ENCODE results near the gene TRIM36. TPM values are rescaled to one million over a fixed set of nuclear protein-coding genes. Genes with fewer than 3 reads are reported as not detected.

Gene TRIM36
- total RNA-seq, 4 donors from 2014 or later: 0.81 to 9.7 (median 2.7) TPM

GRCh38 chr5:115098041-115098702 lies 71.5 kb downstream of the TRIM36 start:
- Histone ChIP-seq H3K9me3 (no peaks in the 10 kb centered on the region), H3K27me3 (no peaks in the 10 kb centered on the region), H3K36me3 (no peaks in the 10 kb centered on the region), H3K4me1 (no peaks in the 10 kb centered on the region), H3K4me3 (no peak overlapping the region), H3K27ac (no peak overlapping the region)
- WGBS, 2 donors (ENCODE audit: low coverage in 1 of 2): 3 to 14% methylated on average over 2 of the region's 2 CpGs
- no peak for ATAC-seq
- TF ChIP-seq EP300 (IDR thresholded peaks at IDR 0.05) (no peak), POLR2AphosphoS5 (IDR thresholded peaks at IDR 0.05) (no peak)
- TF ChIP-seq, protein P1, sequence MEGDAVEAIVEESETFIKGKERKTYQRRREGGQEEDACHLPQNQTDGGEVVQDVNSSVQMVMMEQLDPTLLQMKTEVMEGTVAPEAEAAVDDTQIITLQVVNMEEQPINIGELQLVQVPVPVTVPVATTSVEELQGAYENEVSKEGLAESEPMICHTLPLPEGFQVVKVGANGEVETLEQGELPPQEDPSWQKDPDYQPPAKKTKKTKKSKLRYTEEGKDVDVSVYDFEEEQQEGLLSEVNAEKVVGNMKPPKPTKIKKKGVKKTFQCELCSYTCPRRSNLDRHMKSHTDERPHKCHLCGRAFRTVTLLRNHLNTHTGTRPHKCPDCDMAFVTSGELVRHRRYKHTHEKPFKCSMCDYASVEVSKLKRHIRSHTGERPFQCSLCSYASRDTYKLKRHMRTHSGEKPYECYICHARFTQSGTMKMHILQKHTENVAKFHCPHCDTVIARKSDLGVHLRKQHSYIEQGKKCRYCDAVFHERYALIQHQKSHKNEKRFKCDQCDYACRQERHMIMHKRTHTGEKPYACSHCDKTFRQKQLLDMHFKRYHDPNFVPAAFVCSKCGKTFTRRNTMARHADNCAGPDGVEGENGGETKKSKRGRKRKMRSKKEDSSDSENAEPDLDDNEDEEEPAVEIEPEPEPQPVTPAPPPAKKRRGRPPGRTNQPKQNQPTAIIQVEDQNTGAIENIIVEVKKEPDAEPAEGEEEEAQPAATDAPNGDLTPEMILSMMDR (IDR thresholded peaks at IDR 0.05): peak; percentile 35 to 73 (median 49)

DNA sequence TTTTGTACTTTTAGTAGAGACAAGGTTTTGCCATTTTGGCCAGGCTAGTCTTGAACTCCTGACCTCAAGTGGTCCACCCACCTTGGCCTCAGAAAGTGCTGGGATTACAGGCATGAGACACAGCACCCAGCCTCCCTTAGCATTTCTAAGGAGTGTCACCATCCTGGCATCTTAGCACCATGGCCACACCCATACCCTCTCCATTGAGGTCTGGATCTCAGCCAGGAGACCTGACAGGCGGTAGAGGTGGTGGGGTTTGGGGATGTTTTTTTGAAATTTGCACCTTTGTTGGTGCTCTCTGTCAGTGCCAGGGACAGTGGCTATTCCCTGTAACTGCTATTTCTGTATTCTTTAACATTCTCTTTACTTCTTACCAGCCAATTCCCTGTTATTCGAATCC lies 72.5 kb downstream of the TRIM36 start:
- H3K36me3 ChIP-seq: no peaks in the 10 kb centered on the region
- TF ChIP-seq EP300 (IDR thresholded peaks at IDR 0.05): no peak
- TF ChIP-seq POLR2A (IDR thresholded peaks at IDR 0.05): no peak
- TF ChIP-seq, protein P1 (IDR thresholded peaks at IDR 0.05): no peak
- no peak for TF ChIP-seq POLR2AphosphoS5 (IDR thresholded peaks at IDR 0.05)
- no peaks in the 10 kb centered on the region for H3K4me1 ChIP-seq
- no peaks in the 10 kb centered on the region for H3K9me3 ChIP-seq
- no peak for ATAC-seq
- WGBS, 2 donors (ENCODE audit: low coverage in 1 of 2): 60 to 79% methylated on average over 2 of the region's 2 CpGs
- H3K27me3 ChIP-seq: no peaks in the 10 kb centered on the region
- no peak overlapping the region for H3K4me3 ChIP-seq
- H3K27ac ChIP-seq: no peak overlapping the region

DNA sequence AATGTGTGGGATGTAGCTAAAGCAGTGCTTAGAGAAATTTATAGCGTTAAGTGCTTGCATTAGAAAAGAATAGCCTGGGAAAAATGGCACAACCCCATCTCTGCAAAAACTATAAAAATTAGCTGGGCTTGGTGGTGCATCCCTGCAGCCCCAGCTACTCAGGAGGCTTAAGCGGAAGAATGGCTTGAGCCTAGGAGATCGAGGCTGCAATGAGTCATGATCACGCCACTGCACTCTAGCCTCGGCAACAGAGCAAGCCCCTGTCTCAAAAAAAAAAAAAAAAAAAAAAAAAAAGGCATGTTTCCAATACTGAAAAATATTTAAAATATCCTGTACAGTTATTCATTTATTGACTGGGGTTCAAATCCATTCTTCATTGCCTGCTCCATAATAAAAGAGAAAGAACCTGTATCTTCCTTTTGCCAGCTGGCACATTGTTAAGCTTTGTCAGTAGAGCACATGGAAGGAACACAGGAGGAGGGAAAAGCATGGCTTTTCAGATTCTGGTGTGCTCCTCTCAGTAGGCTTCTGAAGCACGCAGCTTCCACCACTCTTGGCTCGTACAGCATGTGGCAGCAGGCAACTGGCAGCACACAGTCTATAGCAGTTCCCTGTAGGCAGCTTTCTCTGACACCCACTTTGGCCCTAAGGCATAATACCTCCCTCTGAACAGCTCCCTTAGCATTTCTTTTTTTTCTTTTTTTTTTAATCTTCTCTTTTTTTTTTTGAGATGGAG lies 73.5 kb downstream of the TRIM36 start:
- H3K4me1 ChIP-seq: no peaks in the 10 kb centered on the region
- no peaks in the 10 kb centered on the region for H3K27me3 ChIP-seq
- H3K36me3 ChIP-seq: no peaks in the 10 kb centered on the region
- 53 to 100% methylated on average over 1 to 7 of the region's 7 CpGs for WGBS, 2 donors (ENCODE audit: low coverage in 1 of 2)
- TF ChIP-seq EP300 (IDR thresholded peaks at IDR 0.05): no peak
- ATAC-seq: no peak
- no peak overlapping the region for H3K27ac ChIP-seq
- H3K9me3 ChIP-seq: no peaks in the 10 kb centered on the region
- no peak overlapping the region for H3K4me3 ChIP-seq

- Histone ChIP-seq H3K4me3 (no peak overlapping the region), H3K27me3 (peaks cover 7% of the 10 kb centered on the region), H3K36me3 (no peaks in the 10 kb centered on the region), H3K4me1 (no peaks in the 10 kb centered on the region), H3K27ac (no peak overlapping the region), H3K9me3 (no peaks in the 10 kb centered on the region)
- 20 to 71% methylated on average over 1 to 3 of the region's 3 CpGs for WGBS, 2 donors (ENCODE audit: low coverage in 1 of 2)
- ATAC-seq: no peak
- no peak for TF ChIP-seq POLR2A (IDR thresholded peaks at IDR 0.05)
- TF ChIP-seq, protein P1 (IDR thresholded peaks at IDR 0.05): no peak
- TF ChIP-seq EP300 (IDR thresholded peaks at IDR 0.05): no peak
- TF ChIP-seq POLR2AphosphoS5 (IDR thresholded peaks at IDR 0.05): no peak
These were observed 81.8 kb downstream of the TRIM36 start for GRCh38 chr5:115087951-115088350.

DNA sequence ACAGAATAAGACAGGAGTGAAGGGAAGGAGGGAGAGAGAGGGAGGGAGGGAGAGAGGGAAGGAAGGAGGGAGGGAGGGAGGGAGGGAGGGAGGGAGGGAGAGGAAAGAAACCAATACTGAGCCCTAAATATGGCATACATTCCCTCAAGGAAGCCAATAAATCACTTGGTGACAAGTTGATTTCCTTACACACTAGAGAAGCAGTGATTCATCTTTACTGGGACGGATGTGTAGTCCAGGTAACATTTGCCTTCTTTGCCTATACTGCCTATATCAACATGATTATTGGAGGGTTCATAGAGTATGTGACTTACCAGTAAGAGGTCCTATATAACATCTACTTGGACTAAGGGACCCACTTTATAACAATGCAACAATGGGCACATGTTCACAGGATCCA lies 83.2 kb downstream of the TRIM36 start:
- Histone ChIP-seq H3K9me3 (no peaks in the 10 kb centered on the region), H3K27ac (no peak overlapping the region), H3K4me3 (no peak overlapping the region), H3K36me3 (no peaks in the 10 kb centered on the region), H3K27me3 (peaks cover 7% of the 10 kb centered on the region), H3K4me1 (no peaks in the 10 kb centered on the region)
- WGBS, 2 donors (ENCODE audit: low coverage in 1 of 2): 30 to 85% methylated on average over 1 of the region's 1 CpG
- ATAC-seq: no peak
- TF ChIP-seq, protein P1 (IDR thresholded peaks at IDR 0.05): no peak
- TF ChIP-seq POLR2A (IDR thresholded peaks at IDR 0.05) (no peak), EP300 (IDR thresholded peaks at IDR 0.05) (no peak), POLR2AphosphoS5 (IDR thresholded peaks at IDR 0.05) (no peak)
